HG03432 (cell line): ENCODE measurements around the gene CADM1.

Experiments used
- ATAC-seq: cut with Tn5 transposase; IDR thresholded peaks from one replicate; pipeline ENCODE4 v1.9.1; 2021; ENCODE audit warnings: mild to moderate bottlenecking, moderate library complexity; ENCODE audit not compliant: unreplicated experiment

The CADM1 gene

GRCh38 chr11:115409116-115409670 lies 95.0 kb downstream of the CADM1 start:
- ATAC-seq, result no peak

- ATAC-seq, result no peak
Observed at GRCh38 chr11:115408036-115408921, 95.9 kb downstream of the CADM1 start.

DNA sequence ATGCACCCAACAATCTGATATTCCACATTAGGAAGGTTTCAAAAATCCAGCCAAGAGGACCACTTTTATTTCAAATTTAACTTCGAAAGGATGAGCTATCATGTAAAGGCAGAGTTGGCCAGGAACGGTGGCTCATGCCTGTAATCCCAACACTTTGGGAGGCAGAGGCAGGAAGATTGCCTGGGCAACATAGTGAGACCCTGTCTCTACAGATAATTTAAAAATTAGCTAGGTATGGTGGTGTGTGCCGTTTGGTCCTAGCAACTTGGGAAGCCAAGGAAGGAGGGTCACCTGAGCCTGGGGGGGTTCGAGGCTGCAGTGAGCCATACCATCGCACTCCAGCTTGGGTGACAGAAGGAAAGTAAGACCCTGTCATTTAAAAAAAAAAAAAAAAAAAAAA lies 96.7 kb downstream of the CADM1 start:
- ATAC-seq, result no peak

DNA sequence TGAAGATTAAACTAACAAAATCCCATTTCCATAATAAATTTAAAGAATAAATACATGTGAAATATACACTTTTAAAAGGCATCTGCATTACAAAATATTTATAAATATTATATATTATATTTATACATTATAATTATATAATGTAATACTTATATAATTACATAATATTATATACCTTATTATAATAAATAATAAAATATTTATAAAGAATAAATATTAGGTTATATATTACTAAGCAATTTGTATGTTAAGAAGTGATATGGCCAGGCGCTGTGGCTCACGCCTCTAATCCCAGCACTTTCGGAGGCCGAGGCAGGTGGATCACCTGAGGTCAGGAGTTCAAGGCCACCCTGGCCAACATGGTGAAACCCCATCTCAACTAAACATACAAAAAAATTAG lies 97.8 kb downstream of the CADM1 start:
- ATAC-seq, result no peak

- ATAC-seq, result no peak
Observed at GRCh38 chr11:115398333-115399080, 105.7 kb downstream of the CADM1 start.

DNA sequence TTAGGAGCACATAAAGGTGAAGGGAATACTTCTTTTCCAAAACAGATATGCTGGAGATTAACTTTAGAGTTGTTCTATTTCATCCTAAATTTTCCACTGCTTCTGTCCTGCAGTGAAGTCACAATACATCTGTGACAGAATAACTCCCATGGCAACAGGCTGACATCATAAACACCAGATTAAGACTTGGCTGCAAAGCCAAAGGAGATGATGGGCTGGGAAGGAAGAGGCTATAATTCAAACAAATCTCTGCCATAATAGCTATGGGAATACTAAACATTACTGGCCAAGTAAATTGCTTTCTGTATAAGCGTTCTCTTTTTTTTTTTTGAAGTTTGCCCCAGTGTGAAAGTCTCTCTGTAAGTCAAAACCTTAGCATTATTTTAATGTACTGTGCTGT lies 107.7 kb downstream of the CADM1 start:
- no peak for ATAC-seq

GRCh38 chr11:115393950-115394349 lies 110.3 kb downstream of the CADM1 start:
- no peak for ATAC-seq

DNA sequence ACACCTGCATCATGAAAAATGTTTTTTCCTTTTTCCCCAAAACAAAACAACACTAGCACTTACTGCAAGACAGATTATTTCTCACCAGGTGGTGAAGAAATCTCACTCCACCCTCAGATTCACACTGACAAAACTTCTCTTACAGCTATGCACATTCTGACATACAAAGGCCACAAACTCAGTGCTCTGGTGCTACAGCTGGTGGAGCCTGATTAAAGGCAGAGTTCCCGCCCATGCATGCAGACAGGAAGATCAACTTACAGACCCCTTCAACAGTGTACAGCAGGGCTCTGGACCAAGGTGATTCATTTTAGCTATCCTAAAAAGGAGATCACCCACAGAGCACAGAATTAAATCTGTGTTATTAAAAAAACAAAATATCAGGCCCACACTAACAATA lies 112.6 kb downstream of the CADM1 start:
- ATAC-seq, result no peak

DNA sequence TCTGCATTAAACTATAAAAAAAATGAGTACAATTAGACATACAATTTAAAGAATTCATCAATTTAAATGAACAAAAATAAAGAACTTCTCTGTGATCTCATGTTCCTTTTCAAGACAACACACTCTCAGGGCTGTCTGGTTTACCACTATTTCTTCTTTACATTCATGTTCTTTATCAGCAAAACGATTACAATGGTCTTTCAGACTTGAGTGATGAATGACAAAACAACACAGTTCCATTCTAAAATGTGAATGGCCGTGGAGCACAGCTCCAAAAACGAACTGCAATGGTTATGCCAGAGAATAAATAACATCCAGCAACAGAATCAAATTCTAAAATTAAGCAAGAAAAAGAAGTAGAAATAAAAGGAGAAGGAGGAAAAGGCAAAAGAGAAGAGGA lies 113.1 kb downstream of the CADM1 start:
- no peak for ATAC-seq

- no peak for ATAC-seq
Observed at GRCh38 chr11:115390441-115390840, 113.8 kb downstream of the CADM1 start.

GRCh38 chr11:115389790-115390189 lies 114.4 kb downstream of the CADM1 start:
- no peak for ATAC-seq

DNA sequence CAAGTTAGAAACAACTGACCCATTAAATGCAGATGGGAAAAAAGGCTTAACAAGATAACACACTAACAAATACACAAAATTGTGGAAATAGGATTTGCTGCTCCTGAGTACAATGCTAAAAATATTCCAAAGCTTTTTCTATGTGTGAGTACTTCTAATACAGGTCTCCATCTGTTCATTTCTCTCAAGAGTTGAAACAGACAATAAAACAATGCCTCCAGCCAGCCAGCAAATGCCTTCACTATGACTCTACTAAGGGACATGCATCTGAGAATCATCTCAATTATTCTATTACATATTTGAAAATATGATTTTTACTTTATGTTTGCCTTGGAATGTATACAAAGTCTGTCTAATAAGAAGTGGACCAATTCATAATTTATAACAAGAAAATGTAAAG lies 119.0 kb downstream of the CADM1 start:
- ATAC-seq, result no peak

DNA sequence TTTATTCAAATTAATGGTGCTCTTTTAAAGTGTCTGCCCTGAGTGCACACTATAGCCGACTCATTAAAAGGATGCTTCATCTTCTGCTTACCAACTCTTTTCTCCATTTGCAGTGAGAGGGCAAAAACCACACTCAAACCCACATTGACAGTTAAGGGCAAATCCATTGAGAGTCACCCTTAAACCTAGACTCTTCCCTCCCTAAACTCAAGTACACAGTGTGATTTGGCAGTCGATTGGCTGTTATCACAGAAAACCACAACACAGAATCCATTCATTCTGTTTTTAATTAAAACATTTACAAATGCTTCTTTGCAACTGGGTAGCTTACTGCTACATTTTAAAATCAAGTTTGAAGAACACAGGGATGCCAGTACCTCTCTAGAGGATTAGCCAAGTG lies 120.0 kb downstream of the CADM1 start:
- no peak for ATAC-seq

- ATAC-seq, result no peak
Observed at GRCh38 chr11:115383431-115383830, 120.8 kb downstream of the CADM1 start.

- ATAC-seq, result peak; percentile 59
Observed at GRCh38 chr11:115379528-115379927, 124.7 kb downstream of the CADM1 start.

DNA sequence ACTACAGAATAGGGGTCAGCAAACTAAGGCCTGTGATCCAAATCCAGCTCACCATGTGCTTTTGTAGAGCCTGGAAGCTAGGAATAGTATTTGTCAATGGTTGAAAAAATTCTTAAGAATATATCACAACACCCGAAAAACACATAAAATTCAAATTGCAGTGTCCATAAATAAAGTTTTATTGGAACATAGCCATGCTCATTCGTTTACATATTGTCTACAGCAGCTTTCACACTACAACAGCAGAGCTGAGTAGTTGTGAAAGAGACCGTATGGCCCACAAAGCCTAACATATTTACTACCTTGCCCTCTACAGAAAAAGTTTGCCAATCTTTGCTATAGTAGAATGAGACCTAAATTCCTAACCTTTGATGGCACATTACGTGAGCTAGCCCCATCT lies 125.7 kb downstream of the CADM1 start:
- ATAC-seq, result no peak

- no peak for ATAC-seq
Observed at GRCh38 chr11:115377882-115378296, 126.3 kb downstream of the CADM1 start.

DNA sequence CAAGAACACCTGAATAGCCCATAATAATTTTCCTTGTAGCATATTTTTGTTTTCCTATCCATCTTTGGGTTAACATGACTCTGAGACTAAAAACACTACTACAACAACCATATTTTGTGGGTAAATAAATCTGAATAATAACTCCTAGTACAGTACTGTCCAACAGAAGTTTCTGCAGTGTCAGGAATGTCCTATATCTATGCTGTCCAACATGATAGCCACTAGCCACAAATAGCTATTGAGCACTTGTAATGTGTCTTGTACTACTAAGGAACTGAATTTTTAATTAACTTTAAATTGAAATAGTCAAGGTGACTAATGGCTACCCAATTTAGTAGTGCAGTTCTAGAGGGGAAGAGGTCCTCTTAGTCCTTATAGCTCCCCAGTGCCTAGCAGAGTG lies 135.6 kb downstream of the CADM1 start:
- ATAC-seq, result no peak

DNA sequence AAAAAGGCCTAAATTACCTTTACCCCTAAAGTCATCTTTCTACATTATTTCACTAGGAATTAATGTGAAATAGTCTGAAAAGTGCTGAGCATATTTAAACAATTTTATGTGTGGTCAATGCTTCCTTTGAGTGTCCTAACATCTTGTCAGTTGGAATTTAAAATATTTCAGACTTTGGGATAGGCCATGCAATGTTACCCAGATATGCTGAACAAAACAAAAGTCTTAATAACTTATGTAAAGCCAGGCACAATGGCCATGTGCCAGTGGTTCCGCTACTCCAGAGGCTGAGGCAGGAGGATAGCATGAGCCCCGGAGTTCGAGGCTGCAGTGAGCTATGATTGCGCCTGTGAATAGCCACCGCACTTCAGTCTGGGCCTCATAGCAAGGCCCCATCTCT lies 137.4 kb downstream of the CADM1 start:
- ATAC-seq, result no peak

GRCh38 chr11:115365907-115366306 lies 138.3 kb downstream of the CADM1 start:
- ATAC-seq, result no peak

GRCh38 chr11:115364896-115365295 lies 139.3 kb downstream of the CADM1 start:
- no peak for ATAC-seq

- ATAC-seq, result no peak
Observed at GRCh38 chr11:115363921-115364320, 140.3 kb downstream of the CADM1 start.
